Measurements from ENCODE around the gene HEATR9. TPM values are rescaled to one million over a fixed set of nuclear protein-coding genes. Genes with fewer than 3 reads are reported as not detected.

Gene HEATR9
- polyA plus RNA-seq, 1 donor = 0.03 TPM

GRCh38 chr17:35841505-35841904 is 27.2 kb downstream of the HEATR9 start:
- Histone ChIP-seq H3K9me3 (ENCODE audit: control insufficient read depth, low read depth, low read length) (peaks cover 2% of the 10 kb centered on the region), H3K4me3 (ENCODE audit: low read length) (no peak overlapping the region), H3K36me3 (ENCODE audit: control insufficient read depth, insufficient read depth, low read length) (peaks cover 83% of the 10 kb centered on the region), H3K4me1 (ENCODE audit: control insufficient read depth, insufficient read depth, low read length) (no peaks in the 10 kb centered on the region), H3K27ac (ENCODE audit: low read length) (no peak overlapping the region), H3K27me3 (ENCODE audit: control insufficient read depth, insufficient read depth, low read length) (no peaks in the 10 kb centered on the region)
- DNase-seq = no peak
- WGBS (ENCODE audit: insufficient coverage, low lambda C conversion rate) = 100% methylated on average over 1 of the region's 4 CpGs

- DNase-seq = no peak
- Histone ChIP-seq H3K4me1 (ENCODE audit: control insufficient read depth, insufficient read depth, low read length) (no peaks in the 10 kb centered on the region), H3K27ac (ENCODE audit: low read length) (no peak overlapping the region), H3K4me3 (ENCODE audit: low read length) (no peak overlapping the region), H3K9me3 (ENCODE audit: control insufficient read depth, low read depth, low read length) (peaks cover 2% of the 10 kb centered on the region), H3K27me3 (ENCODE audit: control insufficient read depth, insufficient read depth, low read length) (no peaks in the 10 kb centered on the region), H3K36me3 (ENCODE audit: control insufficient read depth, insufficient read depth, low read length) (peaks cover 83% of the 10 kb centered on the region)
- WGBS (ENCODE audit: insufficient coverage, low lambda C conversion rate) = 100% methylated on average over 2 of the region's 3 CpGs
Measured at GRCh38 chr17:35841101-35841500, 27.6 kb downstream of the HEATR9 start.

- Histone ChIP-seq H3K4me3 (ENCODE audit: low read length) (no peak overlapping the region), H3K27me3 (ENCODE audit: control insufficient read depth, insufficient read depth, low read length) (no peaks in the 10 kb centered on the region), H3K4me1 (ENCODE audit: control insufficient read depth, insufficient read depth, low read length) (no peaks in the 10 kb centered on the region), H3K36me3 (ENCODE audit: control insufficient read depth, insufficient read depth, low read length) (peaks cover 42% of the 10 kb centered on the region), H3K9me3 (ENCODE audit: control insufficient read depth, low read depth, low read length) (no peaks in the 10 kb centered on the region), H3K27ac (ENCODE audit: low read length) (no peak overlapping the region)
- DNase-seq = no peak
- 100% methylated on average over 1 of the region's 1 CpG for WGBS (ENCODE audit: insufficient coverage, low lambda C conversion rate)
Measured at GRCh38 chr17:35825206-35825605, 43.5 kb downstream of the HEATR9 start.

- no peaks in the 10 kb centered on the region for H3K27me3 ChIP-seq (ENCODE audit: control insufficient read depth, insufficient read depth, low read length)
- H3K4me1 ChIP-seq (ENCODE audit: control insufficient read depth, insufficient read depth, low read length) = peaks cover 3% of the 10 kb centered on the region
- peaks cover 46% of the 10 kb centered on the region for H3K36me3 ChIP-seq (ENCODE audit: control insufficient read depth, insufficient read depth, low read length)
- no peak overlapping the region for H3K4me3 ChIP-seq (ENCODE audit: low read length)
- DNase-seq = no peak
- 80% methylated on average over 1 of the region's 2 CpGs for WGBS (ENCODE audit: insufficient coverage, low lambda C conversion rate)
- no peak overlapping the region for H3K27ac ChIP-seq (ENCODE audit: low read length)
- H3K9me3 ChIP-seq (ENCODE audit: control insufficient read depth, low read depth, low read length) = no peaks in the 10 kb centered on the region
Measured at GRCh38 chr17:35821308-35821707, 47.4 kb downstream of the HEATR9 start.

GRCh38 chr17:35819455-35819854 is 49.2 kb downstream of the HEATR9 start:
- no peak overlapping the region for H3K27ac ChIP-seq (ENCODE audit: low read length)
- H3K9me3 ChIP-seq (ENCODE audit: control insufficient read depth, low read depth, low read length) = no peaks in the 10 kb centered on the region
- H3K36me3 ChIP-seq (ENCODE audit: control insufficient read depth, insufficient read depth, low read length) = peaks cover 45% of the 10 kb centered on the region
- H3K27me3 ChIP-seq (ENCODE audit: control insufficient read depth, insufficient read depth, low read length) = no peaks in the 10 kb centered on the region
- no peak for DNase-seq
- no peak overlapping the region for H3K4me3 ChIP-seq (ENCODE audit: low read length)
- WGBS (ENCODE audit: insufficient coverage, low lambda C conversion rate) = no CpG with 5 or more reads among the region's 1 CpG
- peaks cover 3% of the 10 kb centered on the region for H3K4me1 ChIP-seq (ENCODE audit: control insufficient read depth, insufficient read depth, low read length)

GRCh38 chr17:35817196-35817595 is 51.5 kb downstream of the HEATR9 start:
- Histone ChIP-seq H3K4me3 (ENCODE audit: low read length) (no peak overlapping the region), H3K27me3 (ENCODE audit: control insufficient read depth, insufficient read depth, low read length) (no peaks in the 10 kb centered on the region), H3K9me3 (ENCODE audit: control insufficient read depth, low read depth, low read length) (no peaks in the 10 kb centered on the region), H3K36me3 (ENCODE audit: control insufficient read depth, insufficient read depth, low read length) (peaks cover 28% of the 10 kb centered on the region), H3K27ac (ENCODE audit: low read length) (no peak overlapping the region), H3K4me1 (ENCODE audit: control insufficient read depth, insufficient read depth, low read length) (peaks cover 3% of the 10 kb centered on the region)
- no peak for DNase-seq
- no CpG with 5 or more reads among the region's 1 CpG for WGBS (ENCODE audit: insufficient coverage, low lambda C conversion rate)

- Histone ChIP-seq H3K4me1 (ENCODE audit: control insufficient read depth, insufficient read depth, low read length) (peaks cover 6% of the 10 kb centered on the region), H3K27me3 (ENCODE audit: control insufficient read depth, insufficient read depth, low read length) (no peaks in the 10 kb centered on the region), H3K36me3 (ENCODE audit: control insufficient read depth, insufficient read depth, low read length) (peaks cover 28% of the 10 kb centered on the region), H3K9me3 (ENCODE audit: control insufficient read depth, low read depth, low read length) (no peaks in the 10 kb centered on the region), H3K4me3 (ENCODE audit: low read length) (no peak overlapping the region), H3K27ac (ENCODE audit: low read length) (no peak overlapping the region)
- no peak for DNase-seq
- no CpG with 5 or more reads among the region's 5 CpGs for whole genome bisulfite sequencing (ENCODE audit: insufficient coverage, low lambda C conversion rate)
Measured at GRCh38 chr17:35816723-35817122, 52.0 kb downstream of the HEATR9 start.

- no peak for DNase-seq
- no peaks in the 10 kb centered on the region for H3K9me3 ChIP-seq (ENCODE audit: control insufficient read depth, low read depth, low read length)
- H3K4me3 ChIP-seq (ENCODE audit: low read length) = no peak overlapping the region
- no peaks in the 10 kb centered on the region for H3K27me3 ChIP-seq (ENCODE audit: control insufficient read depth, insufficient read depth, low read length)
- no peak overlapping the region for H3K27ac ChIP-seq (ENCODE audit: low read length)
- H3K4me1 ChIP-seq (ENCODE audit: control insufficient read depth, insufficient read depth, low read length) = peaks cover 8% of the 10 kb centered on the region
- peaks cover 11% of the 10 kb centered on the region for H3K36me3 ChIP-seq (ENCODE audit: control insufficient read depth, insufficient read depth, low read length)
- WGBS (ENCODE audit: insufficient coverage, low lambda C conversion rate) = no CpG with 5 or more reads among the region's 5 CpGs
Measured at GRCh38 chr17:35812456-35812855, 56.2 kb downstream of the HEATR9 start.

GRCh38 chr17:35811759-35812158 is 56.9 kb downstream of the HEATR9 start:
- H3K4me3 ChIP-seq (ENCODE audit: low read length) = no peak overlapping the region
- 89% methylated on average over 3 of the region's 6 CpGs for WGBS (ENCODE audit: insufficient coverage, low lambda C conversion rate)
- H3K4me1 ChIP-seq (ENCODE audit: control insufficient read depth, insufficient read depth, low read length) = peaks cover 8% of the 10 kb centered on the region
- no peaks in the 10 kb centered on the region for H3K9me3 ChIP-seq (ENCODE audit: control insufficient read depth, low read depth, low read length)
- H3K27ac ChIP-seq (ENCODE audit: low read length) = no peak overlapping the region
- H3K27me3 ChIP-seq (ENCODE audit: control insufficient read depth, insufficient read depth, low read length) = no peaks in the 10 kb centered on the region
- no peak for DNase-seq
- H3K36me3 ChIP-seq (ENCODE audit: control insufficient read depth, insufficient read depth, low read length) = peaks cover 8% of the 10 kb centered on the region

GRCh38 chr17:35809855-35810461 is 58.7 kb downstream of the HEATR9 start:
- no peaks in the 10 kb centered on the region for H3K27me3 ChIP-seq (ENCODE audit: control insufficient read depth, insufficient read depth, low read length)
- peak overlapping the region; percentile 97 for H3K4me3 ChIP-seq (ENCODE audit: low read length)
- WGBS (ENCODE audit: insufficient coverage, low lambda C conversion rate) = no CpG with 5 or more reads among the region's 24 CpGs
- peaks cover 2% of the 10 kb centered on the region for H3K36me3 ChIP-seq (ENCODE audit: control insufficient read depth, insufficient read depth, low read length)
- peaks cover 8% of the 10 kb centered on the region for H3K4me1 ChIP-seq (ENCODE audit: control insufficient read depth, insufficient read depth, low read length)
- DNase-seq = no peak
- H3K9me3 ChIP-seq (ENCODE audit: control insufficient read depth, low read depth, low read length) = no peaks in the 10 kb centered on the region
- peak overlapping the region; percentile 99 for H3K27ac ChIP-seq (ENCODE audit: low read length)
